Gastroesophageal sphincter (tissue), 3 donors: ENCODE results near the gene MYH7.

Experiments used
- CTCF ChIP-seq, 4 experiments: fragments of 200-600 bp in 2 of 4; fragments of 450-650 bp in 2 of 4; sonication (generic) in 1 of 4; IDR thresholded peaks; one replicate each; pipeline ENCODE4 v1.5.1; 2017 to 2019; ENCODE audit warnings: antibody characterized with exemption in 4 of 4, mild to moderate bottlenecking in 2 of 4, moderate library complexity in 2 of 4
- EP300 ChIP-seq: sonication (generic); formaldehyde crosslinking; IDR thresholded peaks from one replicate; pipeline ENCODE4 v1.6.1; 2017; ENCODE audit warnings: antibody characterized with exemption, mild to moderate bottlenecking
- POLR2A ChIP-seq, 2 donors: fragments of 450-650 bp; IDR thresholded peaks; one replicate each; pipeline ENCODE4 v1.6.1; 2017; ENCODE audit warnings: antibody characterized with exemption in 2 of 2, mild to moderate bottlenecking in 2 of 2, moderate library complexity in 1 of 2
- POLR2AphosphoS5 ChIP-seq: sonication (generic); formaldehyde crosslinking; IDR thresholded peaks from one replicate; pipeline ENCODE4 v1.6.1; 2017; ENCODE audit warnings: antibody characterized with exemption

- TF ChIP-seq POLR2AphosphoS5 (no peak), CTCF (IDR thresholded peaks at IDR 0.05) (no peak), POLR2A (IDR thresholded peaks at IDR 0.05) (no peak), EP300 (no peak)
Measured at GRCh38 chr14:23432946-23433345, 2.5 kb downstream of the MYH7 start.
